ENCODE data around the gene DHX32. TPM values are rescaled to one million over a fixed set of nuclear protein-coding genes. Genes with fewer than 3 reads are reported as not detected.
"Not testable (repeated sequence)": the region's sequence is repeated elsewhere in the genome, so short reads cannot be mapped to it uniquely, and the experiment has no call there.

Gene DHX32
- total RNA-seq, 1 experiment from 2014 or later, result 45.6 TPM

- no peak for DNase-seq (ENCODE audit: unreplicated experiment)
- BruUV-seq (replicated peaks), result no TSS peak
- Mint-ChIP-seq H3K4me1 (ENCODE audit: insufficient read depth, unreplicated experiment) (no peaks in the 10 kb centered on the region), H3K27ac (ENCODE audit: low read depth, unreplicated experiment) (no peak overlapping the region), H3K27me3 (ENCODE audit: insufficient read depth, unreplicated experiment) (no peaks in the 10 kb centered on the region), H3K9me3 (ENCODE audit: unreplicated experiment) (no peaks in the 10 kb centered on the region), H3K4me3 (ENCODE audit: unreplicated experiment) (no peak overlapping the region), H3K36me3 (ENCODE audit: insufficient read depth, unreplicated experiment) (no peaks in the 10 kb centered on the region)
- ChIA-PET POLR2A (no interaction called here), CTCF (interaction anchor here (1.2 to 1.7 kb wide), 2 partner anchors 21 to 23 kb away, joined by 4 to 5 read pairs; no protein-coding TSS in a partner anchor)
- TF ChIP-seq CTCF (IDR thresholded peaks at IDR 0.05; ENCODE audit: unreplicated experiment), result no peak
- intact Hi-C loops (cut with micrococcal nuclease), result no loop called here
These were observed 30.9 kb upstream of the DHX32 start for GRCh38 chr10:125911990-125912389.

- ChIA-PET POLR2A (no interaction called here), CTCF (interaction anchor here (1.7 kb wide), 1 partner anchor 22 kb away, joined by 4 read pairs; no protein-coding TSS in a partner anchor)
- intact Hi-C loops (cut with micrococcal nuclease), result no loop called here
These were observed 30.1 kb upstream of the DHX32 start for GRCh38 chr10:125911145-125911544.

GRCh38 chr10:125909491-125909890, 28.4 kb upstream of the DHX32 start:
- H3K27me3 Mint-ChIP-seq (ENCODE audit: insufficient read depth, unreplicated experiment); H3K4me3 Mint-ChIP-seq (ENCODE audit: unreplicated experiment); H3K9me3 Mint-ChIP-seq (ENCODE audit: unreplicated experiment); POLR2A ChIA-PET; H3K4me1 Mint-ChIP-seq (ENCODE audit: insufficient read depth, unreplicated experiment); intact Hi-C loops (cut with micrococcal nuclease); BruUV-seq (replicated peaks); DNase-seq (ENCODE audit: unreplicated experiment); H3K27ac Mint-ChIP-seq (ENCODE audit: low read depth, unreplicated experiment); H3K36me3 Mint-ChIP-seq (ENCODE audit: insufficient read depth, unreplicated experiment): not testable (repeated sequence)
- CTCF ChIA-PET, result interaction anchor here (0.7 kb wide), 1 partner anchor 20 kb away, joined by 3 read pairs; no protein-coding TSS in a partner anchor

More at GRCh38 chr10:125911145-125911544, 30.1 kb upstream of the DHX32 start:
- no peak for TF ChIP-seq CTCF (IDR thresholded peaks at IDR 0.05; ENCODE audit: unreplicated experiment)
- H3K4me3 Mint-ChIP-seq (ENCODE audit: unreplicated experiment), result no peak overlapping the region
- no peak overlapping the region for H3K27ac Mint-ChIP-seq (ENCODE audit: low read depth, unreplicated experiment)
- no peaks in the 10 kb centered on the region for H3K36me3 Mint-ChIP-seq (ENCODE audit: insufficient read depth, unreplicated experiment)
- no peak for DNase-seq (ENCODE audit: unreplicated experiment)
- BruUV-seq (replicated peaks), result no TSS peak
- no peaks in the 10 kb centered on the region for H3K9me3 Mint-ChIP-seq (ENCODE audit: unreplicated experiment)
- H3K27me3 Mint-ChIP-seq (ENCODE audit: insufficient read depth, unreplicated experiment), result no peaks in the 10 kb centered on the region
- H3K4me1 Mint-ChIP-seq (ENCODE audit: insufficient read depth, unreplicated experiment), result no peaks in the 10 kb centered on the region

- H3K4me1 Mint-ChIP-seq (ENCODE audit: insufficient read depth, unreplicated experiment); H3K9me3 Mint-ChIP-seq (ENCODE audit: unreplicated experiment); H3K27me3 Mint-ChIP-seq (ENCODE audit: insufficient read depth, unreplicated experiment); CTCF ChIA-PET; intact Hi-C loops (cut with micrococcal nuclease); DNase-seq (ENCODE audit: unreplicated experiment); H3K36me3 Mint-ChIP-seq (ENCODE audit: insufficient read depth, unreplicated experiment); POLR2A ChIA-PET; BruUV-seq (replicated peaks); H3K27ac Mint-ChIP-seq (ENCODE audit: low read depth, unreplicated experiment); H3K4me3 Mint-ChIP-seq (ENCODE audit: unreplicated experiment): not testable (repeated sequence)
These were observed 27.7 kb upstream of the DHX32 start for GRCh38 chr10:125908813-125909212.

- CTCF ChIA-PET, result interaction anchor here (0.6 to 0.7 kb wide), 2 partner anchors 27 to 391 kb away, joined by 3 to 7 read pairs; no protein-coding TSS in a partner anchor
- H3K36me3 Mint-ChIP-seq (ENCODE audit: insufficient read depth, unreplicated experiment); intact Hi-C loops (cut with micrococcal nuclease); POLR2A ChIA-PET; H3K27ac Mint-ChIP-seq (ENCODE audit: low read depth, unreplicated experiment); H3K4me1 Mint-ChIP-seq (ENCODE audit: insufficient read depth, unreplicated experiment); H3K27me3 Mint-ChIP-seq (ENCODE audit: insufficient read depth, unreplicated experiment); BruUV-seq (replicated peaks); H3K4me3 Mint-ChIP-seq (ENCODE audit: unreplicated experiment); H3K9me3 Mint-ChIP-seq (ENCODE audit: unreplicated experiment); DNase-seq (ENCODE audit: unreplicated experiment): not testable (repeated sequence)
These were observed 26.5 kb upstream of the DHX32 start for GRCh38 chr10:125907598-125907997.

- ChIA-PET CTCF (interaction anchor here (0.7 kb wide), 1 partner anchor 22 kb away, joined by 3 read pairs; no protein-coding TSS in a partner anchor), POLR2A (interaction anchor here (1.1 kb wide), 1 partner anchor 70 kb away, joined by 4 read pairs; no protein-coding TSS in a partner anchor)
- H3K36me3 Mint-ChIP-seq (ENCODE audit: insufficient read depth, unreplicated experiment); H3K27me3 Mint-ChIP-seq (ENCODE audit: insufficient read depth, unreplicated experiment); intact Hi-C loops (cut with micrococcal nuclease); H3K27ac Mint-ChIP-seq (ENCODE audit: low read depth, unreplicated experiment); H3K4me3 Mint-ChIP-seq (ENCODE audit: unreplicated experiment); H3K9me3 Mint-ChIP-seq (ENCODE audit: unreplicated experiment); DNase-seq (ENCODE audit: unreplicated experiment); BruUV-seq (replicated peaks): not testable (repeated sequence)
- peaks cover 11% of the 10 kb centered on the region for H3K4me1 Mint-ChIP-seq (ENCODE audit: insufficient read depth, unreplicated experiment)
These were observed 24.2 kb upstream of the DHX32 start for GRCh38 chr10:125905069-125905994.

GRCh38 chr10:125903135-125903640, 22.1 kb upstream of the DHX32 start:
- H3K27me3 Mint-ChIP-seq (ENCODE audit: insufficient read depth, unreplicated experiment); intact Hi-C loops (cut with micrococcal nuclease); POLR2A ChIA-PET; BruUV-seq (replicated peaks); CTCF ChIA-PET; H3K9me3 Mint-ChIP-seq (ENCODE audit: unreplicated experiment); H3K4me3 Mint-ChIP-seq (ENCODE audit: unreplicated experiment); H3K27ac Mint-ChIP-seq (ENCODE audit: low read depth, unreplicated experiment); H3K36me3 Mint-ChIP-seq (ENCODE audit: insufficient read depth, unreplicated experiment): not testable (repeated sequence)
- DNase-seq (ENCODE audit: unreplicated experiment), result peak; percentile 25
- peaks cover 11% of the 10 kb centered on the region for H3K4me1 Mint-ChIP-seq (ENCODE audit: insufficient read depth, unreplicated experiment)
